HCT116 (cell line): ENCODE results near the gene PIK3CD. TPM values are rescaled to one million over a fixed set of nuclear protein-coding genes. Genes with fewer than 3 reads are reported as not detected.

Source experiments
- ATAC-seq: fragments of 200-7000 bp; cut with Tn5 transposase; 2 replicates; pipeline ENCODE4 v1.9.1; 2020; ENCODE audit warnings: mild to moderate bottlenecking, moderate library complexity
- BruUV-seq: library from RNA; stranded (reverse); fragments of 400-500 nt; replicated peaks from 2 replicates; lab custom pipeline; 2021; lab: Mats Ljungman, UMichigan
- CTCF ChIA-PET: fragments of 300-600 bp; sonication (Branson Sonifier 250); formaldehyde crosslinking; loops from one replicate; lab custom pipeline; 2021; ENCODE audit warnings: antibody characterized with exemption; lab: Charles Lee
- POLR2A ChIA-PET: fragments of 300-600, 350-600 bp; sonication (Branson Sonifier 250); formaldehyde crosslinking; loops from one replicate; lab custom pipeline; 2021; ENCODE audit warnings: antibody characterized with exemption; lab: Charles Lee
- RAD21 ChIA-PET, 2 experiments: fragments of 300-600 bp; sonication (Branson Sonifier 250); formaldehyde crosslinking; loops; one replicate each; lab custom pipeline; 2023; ENCODE audit warnings: low total read pairs in 2 of 2; ENCODE audit not compliant: uncharacterized antibody in 2 of 2, unreplicated experiment in 2 of 2, low non-redundant PET in 1 of 2; lab: Charles Lee
- DNase-seq: peaks from one replicate; pipeline ENCODE4 v3.0.0-alpha.2; 2010; ENCODE audit warnings: low read depth, low spot score
- H2AFZ ChIP-seq: fragments of 200-600 bp; shearing (Covaris generic), sonication (generic); 2 replicates; pipeline ENCODE4 v1.6.1; 2017; ENCODE audit warnings: low read depth, mixed run types, mixed read lengths, antibody characterized with exemption, low read length; ENCODE audit not compliant: poor library complexity, severe bottlenecking
- H3K27ac ChIP-seq: 2 replicates; pipeline ENCODE4 v1.5.1; 2012; ENCODE audit warnings: low read depth, low read length
- H3K27me3 ChIP-seq: fragments of 200-600 bp; sonication (generic); 2 replicates; pipeline ENCODE4 v1.6.1; 2016; ENCODE audit warnings: mixed run types, low read length, mixed read lengths; ENCODE audit not compliant: insufficient read depth
- H3K36me3 ChIP-seq, 2 experiments: fragments of 200-500 bp in 1 of 2; fragments of 200-600 bp in 1 of 2; sonication (Bioruptor generic) in 1 of 2; sonication (generic) in 1 of 2; 2 replicates each; pipeline versions ENCODE4 v1.5.1 to v1.6.1; 2014 to 2016; ENCODE audit warnings: low read length in 2 of 2, inconsistent platforms in 1 of 2, mixed read lengths in 1 of 2, mixed run types in 1 of 2; ENCODE audit not compliant: insufficient read depth in 2 of 2, control insufficient read depth in 1 of 2
- H3K4me1 ChIP-seq, 2 experiments: fragments of 200-600 bp in 1 of 2; sonication (generic) in 1 of 2; 2 replicates each; pipeline versions ENCODE4 v1.5.1 to v1.6.1; 2012 to 2017; ENCODE audit warnings: low read length in 2 of 2, inconsistent platforms in 1 of 2, mild to moderate bottlenecking in 1 of 2, mixed read lengths in 1 of 2, mixed run types in 1 of 2, moderate library complexity in 1 of 2; ENCODE audit not compliant: insufficient read depth in 2 of 2, control insufficient read depth in 1 of 2
- H3K4me2 ChIP-seq: fragments of 200-600 bp; sonication (generic); 2 replicates; pipeline ENCODE4 v1.6.1; 2017; ENCODE audit warnings: mixed run types, low read length, mixed read lengths
- H3K4me3 ChIP-seq, 2 experiments: fragments of 200-600 bp in 1 of 2; sonication (generic) in 1 of 2; replicated peaks in 1 of 2; 2 replicates each; pipeline ENCODE4 v1.5.1; 2011 to 2016; ENCODE audit warnings: low read length in 2 of 2, control low read depth in 1 of 2, low read depth in 1 of 2, mild to moderate bottlenecking in 1 of 2, mixed read lengths in 1 of 2, mixed run types in 1 of 2
- H3K79me2 ChIP-seq: fragments of 200-600 bp; sonication (generic); 2 replicates; pipeline ENCODE4 v1.6.1; 2017; ENCODE audit warnings: mild to moderate bottlenecking, mixed run types, low read length, moderate library complexity, mixed read lengths; ENCODE audit not compliant: insufficient read depth
- H3K9ac ChIP-seq: fragments of 200-600 bp; sonication (generic); 2 replicates; pipeline ENCODE4 v1.6.1; 2016; ENCODE audit warnings: low read length, mixed read lengths
- H3K9me2 ChIP-seq: fragments of 200-600 bp; sonication (generic), shearing (Covaris generic); 2 replicates; pipeline ENCODE4 v1.6.1; 2017; ENCODE audit warnings: mixed run types, mild to moderate bottlenecking, moderate library complexity; ENCODE audit not compliant: insufficient read depth
- H3K9me3 ChIP-seq, 2 experiments: fragments of 200-500 bp in 1 of 2; fragments of 200-600 bp in 1 of 2; sonication (Bioruptor generic) in 1 of 2; sonication (generic) in 1 of 2; 2 replicates each; pipeline ENCODE4 v1.6.1; 2014 to 2017; ENCODE audit warnings: low read length in 2 of 2, mixed read lengths in 2 of 2, inconsistent platforms in 1 of 2, low read depth in 1 of 2, mild to moderate bottlenecking in 1 of 2, mixed run types in 1 of 2, moderate library complexity in 1 of 2; ENCODE audit not compliant: control insufficient read depth in 1 of 2, insufficient read depth in 1 of 2
- H4K20me1 ChIP-seq: fragments of 200-600 bp; sonication (generic), shearing (Covaris generic); 2 replicates; pipeline ENCODE4 v1.6.1; 2017; ENCODE audit warnings: mixed run types, mild to moderate bottlenecking, moderate library complexity; ENCODE audit not compliant: insufficient read depth
- CEBPB ChIP-seq: IDR thresholded peaks from 2 replicates; pipeline ENCODE4 v1.6.1; 2012; ENCODE audit warnings: low read depth
- EGR1 ChIP-seq: IDR thresholded peaks from 2 replicates; pipeline ENCODE4 v1.6.1; 2012; ENCODE audit warnings: low read depth
- EZH2phosphoT487 ChIP-seq: fragments of 200-600 bp; IDR thresholded peaks from 2 replicates; pipeline ENCODE4 v1.6.1; 2018; ENCODE audit warnings: antibody characterized with exemption, borderline replicate concordance
- MAX ChIP-seq: IDR thresholded peaks from 2 replicates; pipeline ENCODE4 v1.6.1; 2012
- POLR2AphosphoS5 ChIP-seq: IDR thresholded peaks from 2 replicates; pipeline ENCODE4 v1.6.1; 2011; ENCODE audit warnings: mild to moderate bottlenecking, low read depth, low read length, moderate library complexity
- REST ChIP-seq: IDR thresholded peaks from 2 replicates; pipeline ENCODE4 v1.6.1; 2012; ENCODE audit warnings: low read depth
- SIN3A ChIP-seq: IDR thresholded peaks from 2 replicates; pipeline ENCODE4 v1.6.1; 2012; ENCODE audit warnings: low read depth
- SRF ChIP-seq: IDR thresholded peaks from 2 replicates; pipeline ENCODE4 v1.6.1; 2012; ENCODE audit warnings: low read depth
- ZFX ChIP-seq: fragments of 450-650 bp; IDR thresholded peaks from 2 replicates; pipeline ENCODE4 v1.6.1; 2017
- intact Hi-C: fragments of 100-400 bp; cut with micrococcal nuclease; formaldehyde crosslinking; loops from 2 replicates; pipeline ENCODE4 v1.10.0; 2022
- total RNA-seq: library from RNA; stranded (reverse); gene quantifications from one replicate; pipeline ENCODE4 v1.2.1, GENCODE V29; 2021; ENCODE audit not compliant: unreplicated experiment
- TF ChIP-seq, protein P1 (sequence below), 3 experiments: fragments of 200-600 bp in 1 of 3; sonication (generic) in 1 of 3; IDR thresholded peaks in 2 of 3; conservative IDR thresholded peaks in 1 of 3; 2 replicates each; pipeline ENCODE4 v1.5.1; 2012 to 2017; ENCODE audit warnings: low read depth in 2 of 3, low read length in 2 of 3, antibody characterized with exemption in 1 of 3, borderline replicate concordance in 1 of 3, control low read depth in 1 of 3, mild to moderate bottlenecking in 1 of 3, mixed read lengths in 1 of 3, mixed run types in 1 of 3, moderate library complexity in 1 of 3; ENCODE audit not compliant: insufficient read depth in 1 of 3
- TF ChIP-seq, protein P2 (sequence below): IDR thresholded peaks from 2 replicates; pipeline ENCODE4 v1.6.1; 2012

The PIK3CD gene
- total RNA-seq, 1 experiment from 2014 or later: 9.2 TPM

DNA sequence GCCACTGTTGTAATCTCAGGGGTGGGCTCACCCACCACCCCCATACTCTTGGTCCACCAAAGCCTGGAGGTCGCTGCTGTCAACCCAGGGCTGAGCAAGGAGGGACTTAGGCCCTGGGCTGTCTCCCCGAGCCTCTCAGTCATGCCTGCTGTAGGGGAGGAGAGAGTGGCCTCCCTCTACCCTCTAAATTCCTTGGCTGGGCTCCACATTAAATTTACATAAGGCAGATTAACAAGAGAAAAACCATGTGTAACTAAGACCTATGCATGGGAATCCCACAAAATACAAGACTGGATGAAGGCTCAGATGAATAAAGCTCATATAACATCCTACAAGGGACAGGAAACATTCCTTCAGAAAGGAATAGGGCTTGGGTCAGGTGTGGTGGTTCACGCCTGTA is 1.8 kb upstream of the PIK3CD start:
- H4K20me1 ChIP-seq: no peaks in the 10 kb centered on the region
- H3K36me3 ChIP-seq: no peaks in the 10 kb centered on the region
- ChIA-PET CTCF (no interaction called here), RAD21 (no interaction called here), POLR2A (no interaction called here)
- intact Hi-C loops: no loop called here
- H3K4me1 ChIP-seq: peaks cover 7 to 17% of the 10 kb centered on the region in 2 experiments; a peak in 3 of 4 replicates
- H3K9me3 ChIP-seq: no peaks in the 10 kb centered on the region
- no peak for TF ChIP-seq SIN3A
- no peak for TF ChIP-seq EGR1
- TF ChIP-seq SRF: no peak
- TF ChIP-seq ZFX: no peak
- TF ChIP-seq, protein P1, sequence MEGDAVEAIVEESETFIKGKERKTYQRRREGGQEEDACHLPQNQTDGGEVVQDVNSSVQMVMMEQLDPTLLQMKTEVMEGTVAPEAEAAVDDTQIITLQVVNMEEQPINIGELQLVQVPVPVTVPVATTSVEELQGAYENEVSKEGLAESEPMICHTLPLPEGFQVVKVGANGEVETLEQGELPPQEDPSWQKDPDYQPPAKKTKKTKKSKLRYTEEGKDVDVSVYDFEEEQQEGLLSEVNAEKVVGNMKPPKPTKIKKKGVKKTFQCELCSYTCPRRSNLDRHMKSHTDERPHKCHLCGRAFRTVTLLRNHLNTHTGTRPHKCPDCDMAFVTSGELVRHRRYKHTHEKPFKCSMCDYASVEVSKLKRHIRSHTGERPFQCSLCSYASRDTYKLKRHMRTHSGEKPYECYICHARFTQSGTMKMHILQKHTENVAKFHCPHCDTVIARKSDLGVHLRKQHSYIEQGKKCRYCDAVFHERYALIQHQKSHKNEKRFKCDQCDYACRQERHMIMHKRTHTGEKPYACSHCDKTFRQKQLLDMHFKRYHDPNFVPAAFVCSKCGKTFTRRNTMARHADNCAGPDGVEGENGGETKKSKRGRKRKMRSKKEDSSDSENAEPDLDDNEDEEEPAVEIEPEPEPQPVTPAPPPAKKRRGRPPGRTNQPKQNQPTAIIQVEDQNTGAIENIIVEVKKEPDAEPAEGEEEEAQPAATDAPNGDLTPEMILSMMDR (IDR thresholded peaks at IDR 0.05 in 2 of 3, conservative IDR thresholded peaks at IDR 0.05 in 1 of 3; ENCODE audit: borderline replicate concordance in 1 of 3, insufficient read depth in 1 of 3, low read depth in 2 of 3, low read length in 2 of 3): no peak
- TF ChIP-seq EZH2phosphoT487: no peak
- TF ChIP-seq POLR2AphosphoS5: no peak
- TF ChIP-seq, protein P2, sequence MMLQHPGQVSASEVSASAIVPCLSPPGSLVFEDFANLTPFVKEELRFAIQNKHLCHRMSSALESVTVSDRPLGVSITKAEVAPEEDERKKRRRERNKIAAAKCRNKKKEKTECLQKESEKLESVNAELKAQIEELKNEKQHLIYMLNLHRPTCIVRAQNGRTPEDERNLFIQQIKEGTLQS: no peak
- TF ChIP-seq CEBPB: no peak
- TF ChIP-seq REST: no peak
- TF ChIP-seq MAX: no peak
- no peak overlapping the region for H3K4me3 ChIP-seq
- no peak overlapping the region for H3K9ac ChIP-seq
- no peak overlapping the region for H3K27ac ChIP-seq
- H3K9me2 ChIP-seq: no peaks in the 10 kb centered on the region
- no peaks in the 10 kb centered on the region for H3K79me2 ChIP-seq
- H3K27me3 ChIP-seq: no peaks in the 10 kb centered on the region
- no peak for ATAC-seq
- DNase-seq: no peak
- H2AFZ ChIP-seq: no peak overlapping the region
- BruUV-seq: no TSS peak
- no peak overlapping the region for H3K4me2 ChIP-seq
